Measurements from ENCODE around the gene PLCH2.

DNA sequence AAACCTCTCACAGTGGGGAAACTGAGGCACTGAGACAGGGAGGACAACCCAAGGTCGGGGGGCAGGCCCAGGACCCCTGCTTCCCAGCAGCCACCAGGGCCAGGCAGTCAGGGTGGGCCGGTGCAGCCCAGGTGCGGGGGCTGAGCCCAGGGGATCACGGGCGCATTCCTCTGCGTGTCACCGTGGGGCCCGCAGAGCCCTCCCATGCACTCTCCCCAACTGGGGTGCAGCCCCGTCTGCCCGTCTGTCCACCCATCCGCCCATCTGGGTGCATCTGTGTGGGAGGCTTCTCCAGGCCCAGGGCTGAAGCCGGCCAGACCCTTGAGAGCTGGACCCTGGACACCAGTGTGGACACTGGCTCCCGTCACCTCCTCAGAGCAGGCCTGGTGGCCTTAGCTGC is 2.9 kb upstream of the PLCH2 start:
- TF ChIP-seq, protein P1, sequence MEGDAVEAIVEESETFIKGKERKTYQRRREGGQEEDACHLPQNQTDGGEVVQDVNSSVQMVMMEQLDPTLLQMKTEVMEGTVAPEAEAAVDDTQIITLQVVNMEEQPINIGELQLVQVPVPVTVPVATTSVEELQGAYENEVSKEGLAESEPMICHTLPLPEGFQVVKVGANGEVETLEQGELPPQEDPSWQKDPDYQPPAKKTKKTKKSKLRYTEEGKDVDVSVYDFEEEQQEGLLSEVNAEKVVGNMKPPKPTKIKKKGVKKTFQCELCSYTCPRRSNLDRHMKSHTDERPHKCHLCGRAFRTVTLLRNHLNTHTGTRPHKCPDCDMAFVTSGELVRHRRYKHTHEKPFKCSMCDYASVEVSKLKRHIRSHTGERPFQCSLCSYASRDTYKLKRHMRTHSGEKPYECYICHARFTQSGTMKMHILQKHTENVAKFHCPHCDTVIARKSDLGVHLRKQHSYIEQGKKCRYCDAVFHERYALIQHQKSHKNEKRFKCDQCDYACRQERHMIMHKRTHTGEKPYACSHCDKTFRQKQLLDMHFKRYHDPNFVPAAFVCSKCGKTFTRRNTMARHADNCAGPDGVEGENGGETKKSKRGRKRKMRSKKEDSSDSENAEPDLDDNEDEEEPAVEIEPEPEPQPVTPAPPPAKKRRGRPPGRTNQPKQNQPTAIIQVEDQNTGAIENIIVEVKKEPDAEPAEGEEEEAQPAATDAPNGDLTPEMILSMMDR (IDR thresholded peaks at IDR 0.05; ENCODE audit: low read depth, low read length, poor library complexity, severe bottlenecking): no peak
- TF ChIP-seq EZH2phosphoT487 (IDR thresholded peaks at IDR 0.05; ENCODE audit: borderline replicate concordance, low read length): no peak

All from DOHH2 (cell line).